Coronary artery (tissue), 2 donors: ENCODE results near the gene MRPS10.
"Not testable (repeated sequence)": the region's sequence is repeated elsewhere in the genome, so short reads cannot be mapped to it uniquely, and the experiment has no call there.

ENCODE experiments used
- DNase-seq: peaks from one replicate; pipeline ENCODE4 v3.0.0-alpha.2; 2017; ENCODE audit warnings: low spot score
- H3K27ac ChIP-seq, 2 donors: fragments of 200-600 bp; sonication (generic); one replicate each; pipeline ENCODE4 v1.5.1; 2016 to 2019
- H3K4me3 ChIP-seq: fragments of 200-600 bp; sonication (generic); 2 replicates; pipeline ENCODE4 v1.5.1; 2016; ENCODE audit warnings: mild to moderate bottlenecking, moderate library complexity
- TF ChIP-seq, protein P1 (sequence below): fragments of 200-600 bp; sonication (generic); IDR thresholded peaks from one replicate; pipeline ENCODE4 v1.5.1; 2019; ENCODE audit warnings: antibody characterized with exemption

MRPS10 gene

DNA sequence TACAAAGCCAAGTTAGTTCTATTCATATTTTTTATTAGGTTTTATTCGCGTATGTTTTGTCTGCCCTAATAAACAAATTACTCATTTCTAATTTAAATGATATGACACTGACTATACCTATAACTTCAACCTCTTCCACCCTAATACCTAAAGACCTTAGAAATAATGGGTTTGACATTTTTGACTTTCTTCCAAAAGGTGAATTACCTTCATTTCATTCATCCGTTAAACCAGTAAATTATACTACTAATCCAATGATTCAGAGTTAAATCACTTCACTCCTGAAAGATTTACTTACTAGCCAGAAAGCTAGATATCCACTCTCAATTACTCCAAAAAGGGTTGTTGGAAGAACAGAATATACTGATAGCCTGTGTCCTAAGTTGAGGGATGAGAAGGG is 5.2 kb downstream of the MRPS10 start:
- no peak overlapping the region for H3K27ac ChIP-seq
- H3K4me3 ChIP-seq = no peak overlapping the region
- TF ChIP-seq, protein P1, sequence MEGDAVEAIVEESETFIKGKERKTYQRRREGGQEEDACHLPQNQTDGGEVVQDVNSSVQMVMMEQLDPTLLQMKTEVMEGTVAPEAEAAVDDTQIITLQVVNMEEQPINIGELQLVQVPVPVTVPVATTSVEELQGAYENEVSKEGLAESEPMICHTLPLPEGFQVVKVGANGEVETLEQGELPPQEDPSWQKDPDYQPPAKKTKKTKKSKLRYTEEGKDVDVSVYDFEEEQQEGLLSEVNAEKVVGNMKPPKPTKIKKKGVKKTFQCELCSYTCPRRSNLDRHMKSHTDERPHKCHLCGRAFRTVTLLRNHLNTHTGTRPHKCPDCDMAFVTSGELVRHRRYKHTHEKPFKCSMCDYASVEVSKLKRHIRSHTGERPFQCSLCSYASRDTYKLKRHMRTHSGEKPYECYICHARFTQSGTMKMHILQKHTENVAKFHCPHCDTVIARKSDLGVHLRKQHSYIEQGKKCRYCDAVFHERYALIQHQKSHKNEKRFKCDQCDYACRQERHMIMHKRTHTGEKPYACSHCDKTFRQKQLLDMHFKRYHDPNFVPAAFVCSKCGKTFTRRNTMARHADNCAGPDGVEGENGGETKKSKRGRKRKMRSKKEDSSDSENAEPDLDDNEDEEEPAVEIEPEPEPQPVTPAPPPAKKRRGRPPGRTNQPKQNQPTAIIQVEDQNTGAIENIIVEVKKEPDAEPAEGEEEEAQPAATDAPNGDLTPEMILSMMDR = no peak
- DNase-seq = no peak

DNA sequence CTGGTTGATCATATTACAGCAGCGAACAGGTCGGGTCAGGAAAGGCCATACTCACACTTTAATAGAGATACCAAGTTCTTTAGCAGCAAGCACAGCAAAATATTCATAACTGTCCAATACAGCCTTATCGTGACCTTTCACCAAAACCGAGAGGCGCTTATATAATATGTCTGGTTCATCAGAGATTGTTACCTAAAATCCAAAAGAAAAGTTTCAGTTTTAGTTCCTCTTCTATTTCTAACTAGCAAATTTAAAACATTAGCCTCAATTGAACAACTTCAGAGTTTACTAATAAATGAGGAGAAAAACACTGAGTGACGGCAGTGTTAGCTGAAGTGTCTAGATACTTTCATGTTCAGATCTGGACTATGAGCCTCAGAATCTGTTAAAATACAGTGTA is 5.9 kb downstream of the MRPS10 start:
- H3K4me3 ChIP-seq = no peak overlapping the region
- TF ChIP-seq, protein P1 = no peak
- no peak for DNase-seq
- no peak overlapping the region for H3K27ac ChIP-seq

- Histone ChIP-seq H3K27ac (no peak overlapping the region), H3K4me3 (no peak overlapping the region)
- TF ChIP-seq, protein P1 = no peak
- DNase-seq = no peak
Observed at GRCh38 chr6:42210551-42210950, 7.1 kb downstream of the MRPS10 start.

GRCh38 chr6:42207559-42207958 is 10.1 kb downstream of the MRPS10 start:
- not testable (repeated sequence) for H3K27ac ChIP-seq, DNase-seq, H3K4me3 ChIP-seq

GRCh38 chr6:42204768-42205282 is 12.8 kb downstream of the MRPS10 start:
- TF ChIP-seq, protein P1 = no peak
- no peak for DNase-seq
- H3K27ac ChIP-seq = no peak overlapping the region
- no peak overlapping the region for H3K4me3 ChIP-seq

DNA sequence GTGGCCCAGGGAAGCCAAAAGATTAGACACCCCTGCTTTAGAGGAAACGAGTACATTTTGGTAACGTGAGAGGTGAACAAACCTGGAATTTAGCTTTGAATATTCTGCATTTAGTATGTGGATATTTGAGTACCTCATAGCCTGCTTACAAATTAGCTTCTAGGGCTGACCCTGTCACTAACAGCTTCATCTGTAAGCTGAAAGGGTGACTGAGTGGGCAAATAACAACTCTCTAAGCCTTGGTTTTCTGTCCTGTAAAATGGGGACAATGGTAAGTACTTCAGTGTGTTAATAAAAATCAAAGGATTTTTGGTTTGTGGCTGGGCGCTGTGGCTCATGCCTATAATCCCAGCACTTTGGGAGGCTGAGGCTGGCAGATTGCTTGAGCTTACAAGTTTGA is 14.5 kb downstream of the MRPS10 start:
- no peak overlapping the region for H3K4me3 ChIP-seq
- DNase-seq = no peak

GRCh38 chr6:42202131-42202915 is 15.3 kb downstream of the MRPS10 start:
- DNase-seq, H3K4me3 ChIP-seq, H3K27ac ChIP-seq: not testable (repeated sequence)

More for the DNA sequence above, 14.5 kb downstream of the MRPS10 start:
- H3K27ac ChIP-seq = no peak overlapping the region
- TF ChIP-seq, protein P1 = no peak

GRCh38 chr6:42201382-42201781 is 16.3 kb downstream of the MRPS10 start:
- Histone ChIP-seq H3K4me3 (no peak overlapping the region), H3K27ac (no peak overlapping the region)
- TF ChIP-seq, protein P1 = no peak
- DNase-seq = no peak
